IMR-90 (cell line): ENCODE data around the gene SYTL3. TPM values are rescaled to one million over a fixed set of nuclear protein-coding genes. Genes with fewer than 3 reads are reported as not detected.

ENCODE experiments used
- ATAC-seq: fragments of 200-7000 bp; cut with Tn5 transposase; 2 replicates; pipeline ENCODE4 v1.9.1; 2020; ENCODE audit warnings: low read depth, mild to moderate bottlenecking, moderate library complexity
- BruUV-seq: library from RNA; stranded (reverse); fragments of 400-500 nt; replicated peaks from 2 replicates; lab custom pipeline; 2021; lab: Mats Ljungman, UMichigan
- CTCF ChIA-PET: fragments of 300-600 bp; formaldehyde crosslinking; extraction: SDS; loops from one replicate; lab custom pipeline; 2021; ENCODE audit warnings: antibody characterized with exemption; lab: Yijun Ruan, JAX
- POLR2A ChIA-PET: fragments of 300-600 bp; sonication (Branson Sonifier 250); formaldehyde crosslinking; loops from one replicate; lab custom pipeline; 2022; ENCODE audit warnings: antibody characterized with exemption; ENCODE audit not compliant: unreplicated experiment; lab: Charles Lee
- DNase-seq: peaks from one replicate; pipeline ENCODE4 v3.0.0; 2013
- H2AFZ ChIP-seq: replicated peaks from 2 replicates; pipeline ENCODE3; 2013; ENCODE audit warnings: low read length, mild to moderate bottlenecking; ENCODE audit not compliant: poor library complexity
- H2AK5ac ChIP-seq: 2 replicates; pipeline ENCODE4 v1.6.1; 2013; ENCODE audit warnings: low read depth, low read length, inconsistent platforms
- H2AK9ac ChIP-seq: replicated peaks from 2 replicates; pipeline ENCODE3; 2013; ENCODE audit warnings: mild to moderate bottlenecking, low read depth, low read length, moderate library complexity; ENCODE audit not compliant: poor library complexity
- H2BK120ac ChIP-seq: 2 replicates; pipeline ENCODE4 v1.6.1; 2013; ENCODE audit warnings: low read depth, low read length, inconsistent platforms
- H2BK15ac ChIP-seq: 3 replicates; pipeline ENCODE4 v1.6.1; 2013; ENCODE audit warnings: low read depth, low read length, inconsistent platforms
- H2BK20ac ChIP-seq: 2 replicates; pipeline ENCODE4 v1.6.1; 2013; ENCODE audit warnings: low read depth, mild to moderate bottlenecking, inconsistent platforms, low read length, moderate library complexity
- H2BK5ac ChIP-seq: 2 replicates; pipeline ENCODE4 v1.6.1; 2013; ENCODE audit warnings: mild to moderate bottlenecking, low read depth, low read length, inconsistent platforms; ENCODE audit not compliant: poor library complexity, severe bottlenecking
- H3K14ac ChIP-seq: replicated peaks from 2 replicates; pipeline ENCODE4 v1.6.1; 2013; ENCODE audit warnings: low read depth, low read length, inconsistent platforms
- H3K18ac ChIP-seq: 2 replicates; pipeline ENCODE4 v1.6.1; 2013; ENCODE audit warnings: low read depth, low read length, control low read depth
- H3K23ac ChIP-seq: 2 replicates; pipeline ENCODE4 v1.6.1; 2013; ENCODE audit warnings: low read depth, low read length, inconsistent platforms
- H3K27ac ChIP-seq: 2 replicates; pipeline ENCODE4 v1.5.1; 2013; ENCODE audit warnings: mild to moderate bottlenecking, control low read depth, low read length; ENCODE audit not compliant: insufficient read depth
- H3K27me3 ChIP-seq: 2 replicates; pipeline ENCODE4 v1.6.1; 2013; ENCODE audit warnings: low read length; ENCODE audit not compliant: control insufficient read depth, insufficient read depth
- H3K36me3 ChIP-seq: 2 replicates; pipeline ENCODE4 v1.6.1; 2013; ENCODE audit warnings: low read length, mixed read lengths; ENCODE audit not compliant: control insufficient read depth, insufficient read depth
- H3K4ac ChIP-seq: 2 replicates; pipeline ENCODE4 v1.6.1; 2013; ENCODE audit warnings: low read depth, low read length, inconsistent platforms
- H3K4me1 ChIP-seq: 2 replicates; pipeline ENCODE4 v1.6.1; 2013; ENCODE audit warnings: low read length, mixed read lengths; ENCODE audit not compliant: control insufficient read depth, insufficient read depth
- H3K4me2 ChIP-seq: 2 replicates; pipeline ENCODE4 v1.6.1; 2013; ENCODE audit warnings: low read depth, mild to moderate bottlenecking, control low read depth, low read length, moderate library complexity
- H3K4me3 ChIP-seq: 2 replicates; pipeline ENCODE4 v1.5.1; 2013; ENCODE audit warnings: low read depth, mild to moderate bottlenecking, control low read depth, low read length, moderate library complexity; ENCODE audit not compliant: insufficient read depth
- H3K56ac ChIP-seq: 2 replicates; pipeline ENCODE4 v1.6.1; 2013; ENCODE audit warnings: low read length, inconsistent platforms; ENCODE audit not compliant: insufficient read depth; ENCODE audit errors: extremely low read depth
- H3K79me1 ChIP-seq, 2 experiments: 2 replicates each; pipeline ENCODE4 v1.6.1; 2013; ENCODE audit warnings: low read length in 2 of 2, inconsistent platforms in 1 of 2, low read depth in 1 of 2
- H3K9ac ChIP-seq: 2 replicates; pipeline ENCODE4 v1.6.1; 2013; ENCODE audit warnings: low read depth, low read length, control low read depth
- H3K9me1 ChIP-seq: 2 replicates; pipeline ENCODE4 v1.6.1; 2013; ENCODE audit warnings: low read length, inconsistent platforms; ENCODE audit not compliant: insufficient read depth
- H3K9me3 ChIP-seq: 2 replicates; pipeline ENCODE4 v1.6.1; 2013; ENCODE audit warnings: low read length; ENCODE audit not compliant: control insufficient read depth, insufficient read depth
- H4K20me1 ChIP-seq: 2 replicates; pipeline ENCODE4 v1.6.1; 2013; ENCODE audit warnings: low read length, inconsistent platforms; ENCODE audit not compliant: insufficient read depth
- H4K5ac ChIP-seq: 2 replicates; pipeline ENCODE4 v1.6.1; 2013; ENCODE audit warnings: mild to moderate bottlenecking, low read depth, low read length, control low read depth
- H4K8ac ChIP-seq, 2 experiments: 2 replicates each; pipeline ENCODE4 v1.6.1; 2013; ENCODE audit warnings: low read depth in 2 of 2, low read length in 2 of 2, control low read depth in 1 of 2, inconsistent platforms in 1 of 2
- H4K91ac ChIP-seq: 2 replicates; pipeline ENCODE4 v1.6.1; 2013; ENCODE audit warnings: low read depth, low read length, inconsistent platforms; ENCODE audit not compliant: insufficient read depth
- BHLHE40 ChIP-seq: fragments of 150-350 bp; IDR thresholded peaks from 2 replicates; pipeline ENCODE4 v1.6.1; 2016; ENCODE audit warnings: mild to moderate bottlenecking, low read depth, low read length
- CEBPB ChIP-seq: IDR thresholded peaks from 2 replicates; pipeline ENCODE4 v1.6.1; 2012; ENCODE audit warnings: low read depth, low read length, improper control_type of control experiment
- CHD1 ChIP-seq: IDR thresholded peaks from 2 replicates; pipeline ENCODE4 v1.6.1; 2012; ENCODE audit warnings: low read depth, low read length, improper control_type of control experiment
- ELK1 ChIP-seq: fragments of 150-350 bp; IDR thresholded peaks from 2 replicates; pipeline ENCODE4 v1.6.1; 2016; ENCODE audit warnings: low read depth, mild to moderate bottlenecking, low read length, moderate library complexity, borderline replicate concordance
- FOS ChIP-seq: fragments of 150-350 bp; IDR thresholded peaks from 2 replicates; pipeline ENCODE4 v1.6.1; 2016; ENCODE audit warnings: low read depth, low read length
- MAFK ChIP-seq: IDR thresholded peaks from 2 replicates; pipeline ENCODE4 v1.6.1; 2012; ENCODE audit warnings: low read depth, low read length, improper control_type of control experiment
- MAZ ChIP-seq: IDR thresholded peaks from 2 replicates; pipeline ENCODE4 v1.6.1; 2012; ENCODE audit warnings: low read depth, mild to moderate bottlenecking, low read length, improper control_type of control experiment, moderate library complexity, borderline replicate concordance
- MXI1 ChIP-seq: IDR thresholded peaks from 2 replicates; pipeline ENCODE4 v1.6.1; 2012; ENCODE audit warnings: low read depth, mild to moderate bottlenecking, low read length, moderate library complexity, borderline replicate concordance
- NFE2L2 ChIP-seq: fragments of 150-350 bp; IDR thresholded peaks from 2 replicates; pipeline ENCODE4 v1.6.1; 2016; ENCODE audit warnings: low read depth, mild to moderate bottlenecking, low read length
- POLR2A ChIP-seq: IDR thresholded peaks from 2 replicates; pipeline ENCODE4 v1.6.1; 2012; ENCODE audit warnings: mild to moderate bottlenecking, low read depth, low read length
- RAD21 ChIP-seq: IDR thresholded peaks from 2 replicates; pipeline ENCODE4 v1.6.1; 2012; ENCODE audit warnings: low read length, improper control_type of control experiment
- RFX5 ChIP-seq: IDR thresholded peaks from 2 replicates; pipeline ENCODE4 v1.8.0; 2012; ENCODE audit warnings: low read depth, mild to moderate bottlenecking, low read length, moderate library complexity
- WGBS, 2 experiments: methylation state at CpG; one replicate each; pipeline versions ENCODE4 v1.1.5 to v1.1.7; 2013; ENCODE audit warnings: missing lambda C conversion rate in 2 of 2; ENCODE audit not compliant: insufficient read length in 1 of 2; ENCODE audit errors: extremely low coverage in 2 of 2; 5-methylcytosine and 5-hydroxymethylcytosine counted together
- dilution Hi-C: fragments of 300-500 bp; cut with HindIII; formaldehyde crosslinking; loops from one replicate; pipeline ENCODE4 v1.14.3; 2018; ENCODE audit warnings: low sequenced_read_pairs; ENCODE audit not compliant: unreplicated experiment
- in situ Hi-C: fragments of 300-500 bp; cut with MboI; formaldehyde crosslinking; loops from 3 replicates; pipeline ENCODE4 v1.14.3; 2019; ENCODE audit warnings: low sequenced_read_pairs, inconsistent platforms, mixed read lengths
- intact Hi-C: fragments of 100-400 bp; cut with micrococcal nuclease; formaldehyde crosslinking; loops from 2 replicates; pipeline ENCODE4 v1.10.0; 2022
- polyA plus RNA-seq, 3 experiments: library from polyadenylated mRNA; depleted of rRNA; stranded (reverse); fragments of >200 nt; gene quantifications; 2 replicates each; pipeline ENCODE4 v1.2.3, GENCODE V29; 2012; ENCODE audit warnings: low replicate concordance in 1 of 3
- total RNA-seq: library from RNA; depleted of rRNA; stranded (reverse); fragments of >200 nt; gene quantifications from 2 replicates; pipeline ENCODE4 v1.2.3, GENCODE V29; 2012
- TF ChIP-seq, protein P1 (sequence below): fragments of 150-350 bp; IDR thresholded peaks from 2 replicates; pipeline ENCODE4 v1.6.1; 2017; ENCODE audit warnings: mild to moderate bottlenecking, antibody characterized with exemption, low read length, low read depth

Gene SYTL3
- total and polyA plus RNA-seq, 2 of the 4 experiments (the other 2 are of a cell fraction), result 2.9 to 4.3 TPM

DNA sequence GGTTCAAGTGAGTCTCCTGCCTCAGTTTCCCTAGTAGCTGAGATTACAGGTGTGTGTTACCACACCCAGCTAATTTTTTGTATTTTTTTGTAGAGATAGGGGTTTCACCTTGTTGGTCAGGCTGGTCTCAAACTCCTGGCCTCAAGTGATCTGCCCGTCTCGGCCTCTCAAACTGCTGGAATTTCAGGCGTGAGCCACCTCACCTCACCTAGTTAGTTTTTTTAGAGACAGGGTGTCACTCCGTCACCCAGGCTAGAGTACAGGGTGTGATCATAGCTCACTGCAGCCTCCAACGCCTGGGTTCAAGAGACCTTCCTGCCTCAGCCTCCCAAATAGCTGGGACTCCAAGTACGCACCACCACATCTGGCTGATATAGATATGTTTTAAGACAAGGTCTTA, 22.9 kb downstream of the SYTL3 start:
- Histone ChIP-seq H4K5ac (no peak overlapping the region), H3K4me2 (no peak overlapping the region), H3K36me3 (no peaks in the 10 kb centered on the region), H4K20me1 (no peaks in the 10 kb centered on the region), H3K79me1 (no peaks in the 10 kb centered on the region), H3K27ac (no peak overlapping the region), H3K18ac (no peak overlapping the region), H2BK15ac (no peak overlapping the region), H4K91ac (no peak overlapping the region), H4K8ac (no peak overlapping the region), H3K56ac (no peak overlapping the region), H3K4me3 (no peak overlapping the region), H2BK5ac (no peak overlapping the region), H2AFZ (no peak overlapping the region), H2BK20ac (no peak overlapping the region), H3K4me1 (no peaks in the 10 kb centered on the region), H3K9me1 (no peaks in the 10 kb centered on the region), H2BK120ac (no peak overlapping the region), H3K14ac (no peak overlapping the region), H3K9ac (no peak overlapping the region), H3K23ac (no peak overlapping the region), H3K27me3 (no peaks in the 10 kb centered on the region), H3K4ac (no peak overlapping the region), H2AK9ac (no peak overlapping the region), H3K9me3 (no peaks in the 10 kb centered on the region), H2AK5ac (no peak overlapping the region; the same call in 1 of the 2 replicates)
- ChIA-PET CTCF (no interaction called here), POLR2A (no interaction called here)
- ATAC-seq (no peak), DNase-seq (no peak)
- TF ChIP-seq RAD21, result no peak
- TF ChIP-seq ELK1, result no peak
- no peak for TF ChIP-seq CEBPB
- TF ChIP-seq CHD1, result no peak
- no peak for TF ChIP-seq MXI1
- TF ChIP-seq, protein P1, sequence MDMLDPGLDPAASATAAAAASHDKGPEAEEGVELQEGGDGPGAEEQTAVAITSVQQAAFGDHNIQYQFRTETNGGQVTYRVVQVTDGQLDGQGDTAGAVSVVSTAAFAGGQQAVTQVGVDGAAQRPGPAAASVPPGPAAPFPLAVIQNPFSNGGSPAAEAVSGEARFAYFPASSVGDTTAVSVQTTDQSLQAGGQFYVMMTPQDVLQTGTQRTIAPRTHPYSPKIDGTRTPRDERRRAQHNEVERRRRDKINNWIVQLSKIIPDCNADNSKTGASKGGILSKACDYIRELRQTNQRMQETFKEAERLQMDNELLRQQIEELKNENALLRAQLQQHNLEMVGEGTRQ, result no peak
- no peak for TF ChIP-seq MAFK
- TF ChIP-seq BHLHE40, result no peak
- TF ChIP-seq RFX5, result no peak
- TF ChIP-seq NFE2L2, result no peak
- no peak for TF ChIP-seq MAZ
- no peak for TF ChIP-seq FOS
- TF ChIP-seq POLR2A, result no peak
- WGBS, 2 experiments, result no CpG with 5 or more reads among the region's 6 CpGs
- intact Hi-C loops, result no loop called here
- dilution Hi-C loops, result no loop called here
- BruUV-seq, result no TSS peak
- in situ Hi-C loops, result no loop called here
